Transverse colon (tissue), 4 donors: ENCODE results near the gene TSACC.
"Not testable (repeated sequence)": the region's sequence is repeated elsewhere in the genome, so short reads cannot be mapped to it uniquely, and the experiment has no call there.

Experiments
- POLR2A ChIP-seq: fragments of 450-650 bp; IDR thresholded peaks from one replicate; pipeline ENCODE4 v1.6.1; 2016; ENCODE audit warnings: antibody characterized with exemption, mild to moderate bottlenecking, moderate library complexity
- POLR2AphosphoS5 ChIP-seq, 3 donors: sonication (generic); formaldehyde crosslinking; IDR thresholded peaks; one replicate each; pipeline ENCODE4 v1.6.1; 2016; ENCODE audit warnings: antibody characterized with exemption in 3 of 3
- TF ChIP-seq, protein P1 (sequence below), 5 experiments: fragments of 200-600 bp in 3 of 5; fragments of 450-650 bp in 2 of 5; sonication (generic) in 3 of 5; IDR thresholded peaks; 1 replicate in 2 of 5; 2 replicates in 3 of 5; pipeline ENCODE4 v1.5.1; 2016 to 2017; ENCODE audit warnings: antibody characterized with exemption in 5 of 5, inconsistent platforms in 3 of 5, mild to moderate bottlenecking in 2 of 5, moderate library complexity in 1 of 5

DNA sequence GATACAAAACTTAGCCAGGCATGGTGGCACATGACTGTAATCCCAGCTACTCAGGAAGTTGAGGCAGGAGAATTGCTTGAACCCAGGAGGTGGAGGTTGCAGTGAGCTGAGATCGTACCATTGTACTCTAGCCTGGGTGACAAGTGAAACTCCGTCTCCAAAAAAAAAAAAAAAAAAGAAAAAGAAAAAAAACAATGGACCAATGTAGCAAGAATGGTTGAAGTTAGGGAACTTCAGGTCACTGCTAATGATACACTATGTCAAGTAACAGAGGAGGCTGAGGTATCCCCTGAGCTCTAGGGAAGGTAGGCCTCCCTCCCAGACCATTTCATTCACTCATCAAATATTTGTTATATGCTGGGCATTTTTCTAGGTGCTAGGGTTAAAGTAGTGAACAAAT is 7.7 kb downstream of the TSACC start:
- TF ChIP-seq, protein P1, sequence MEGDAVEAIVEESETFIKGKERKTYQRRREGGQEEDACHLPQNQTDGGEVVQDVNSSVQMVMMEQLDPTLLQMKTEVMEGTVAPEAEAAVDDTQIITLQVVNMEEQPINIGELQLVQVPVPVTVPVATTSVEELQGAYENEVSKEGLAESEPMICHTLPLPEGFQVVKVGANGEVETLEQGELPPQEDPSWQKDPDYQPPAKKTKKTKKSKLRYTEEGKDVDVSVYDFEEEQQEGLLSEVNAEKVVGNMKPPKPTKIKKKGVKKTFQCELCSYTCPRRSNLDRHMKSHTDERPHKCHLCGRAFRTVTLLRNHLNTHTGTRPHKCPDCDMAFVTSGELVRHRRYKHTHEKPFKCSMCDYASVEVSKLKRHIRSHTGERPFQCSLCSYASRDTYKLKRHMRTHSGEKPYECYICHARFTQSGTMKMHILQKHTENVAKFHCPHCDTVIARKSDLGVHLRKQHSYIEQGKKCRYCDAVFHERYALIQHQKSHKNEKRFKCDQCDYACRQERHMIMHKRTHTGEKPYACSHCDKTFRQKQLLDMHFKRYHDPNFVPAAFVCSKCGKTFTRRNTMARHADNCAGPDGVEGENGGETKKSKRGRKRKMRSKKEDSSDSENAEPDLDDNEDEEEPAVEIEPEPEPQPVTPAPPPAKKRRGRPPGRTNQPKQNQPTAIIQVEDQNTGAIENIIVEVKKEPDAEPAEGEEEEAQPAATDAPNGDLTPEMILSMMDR (IDR thresholded peaks at IDR 0.05): not testable (repeated sequence)
- not testable (repeated sequence) for TF ChIP-seq POLR2AphosphoS5 (IDR thresholded peaks at IDR 0.05); POLR2A
